Left ventricle myocardium inferior (tissue), 1 donor: ENCODE data around the gene LPIN3. TPM values are rescaled to one million over a fixed set of nuclear protein-coding genes. Genes with fewer than 3 reads are reported as not detected.

Experiments used
- DNase-seq: peaks from one replicate; pipeline ENCODE4 v3.0.0-alpha.2; 2020
- H3K27ac ChIP-seq: fragments of 200-600 bp; replicated peaks from 2 replicates; pipeline ENCODE4 v1.8.0; 2021
- H3K27me3 ChIP-seq: fragments of 200-600 bp; 2 replicates; pipeline ENCODE4 v1.8.0; 2021; ENCODE audit warnings: low read depth
- H3K36me3 ChIP-seq: fragments of 200-600 bp; 2 replicates; pipeline ENCODE4 v1.8.0; 2021
- H3K4me1 ChIP-seq: fragments of 200-600 bp; 2 replicates; pipeline ENCODE4 v1.8.0; 2021
- H3K4me3 ChIP-seq: fragments of 200-600 bp; 2 replicates; pipeline ENCODE4 v1.8.0; 2021; ENCODE audit warnings: mild to moderate bottlenecking, moderate library complexity
- H3K9me3 ChIP-seq: fragments of 200-600 bp; replicated peaks from 2 replicates; pipeline ENCODE4 v1.8.0; 2021
- CTCF ChIP-seq: fragments of 200-600 bp; IDR thresholded peaks from 2 replicates; pipeline ENCODE4 v1.8.0; 2021; ENCODE audit warnings: antibody characterized with exemption, mild to moderate bottlenecking, borderline replicate concordance
- intact Hi-C: fragments of 100-400 bp; cut with micrococcal nuclease; formaldehyde crosslinking; loops from one replicate; pipeline ENCODE4 v1.11.0; 2022
- total RNA-seq: library from RNA; stranded (reverse); fragmentation: NEBNext Ultra II Directional; extraction: Animal tissue kit (Norgen Biotek cat#: 25700); gene quantifications from one replicate; pipeline ENCODE4 v1.2.1, GENCODE V29; 2021
- donor health status: DM: no; HTN: yes; CAD: no; lungs with severe emphysema.

Gene LPIN3
- total RNA-seq, 1 donor from 2014 or later, result 19.9 TPM

GRCh38 chr20:41304002-41304401 is 36.6 kb upstream of the LPIN3 start:
- Histone ChIP-seq H3K27ac (no peak overlapping the region), H3K4me1 (peaks cover 53% of the 10 kb centered on the region), H3K27me3 (no peaks in the 10 kb centered on the region), H3K9me3 (no peaks in the 10 kb centered on the region), H3K36me3 (no peaks in the 10 kb centered on the region), H3K4me3 (no peak overlapping the region)
- no peak for TF ChIP-seq CTCF
- no peak for DNase-seq
- intact Hi-C loops, result no loop called here

- intact Hi-C loops, result no loop called here
- peaks cover 58% of the 10 kb centered on the region for H3K4me1 ChIP-seq
These were observed 36.1 kb upstream of the LPIN3 start for GRCh38 chr20:41304424-41305079.

GRCh38 chr20:41306061-41306727 is 34.4 kb upstream of the LPIN3 start:
- no peak overlapping the region for H3K4me3 ChIP-seq
- H3K4me1 ChIP-seq, result peaks cover 54% of the 10 kb centered on the region
- no peak overlapping the region for H3K27ac ChIP-seq
- no peak for TF ChIP-seq CTCF
- no peaks in the 10 kb centered on the region for H3K9me3 ChIP-seq
- intact Hi-C loops, result no loop called here
- no peak for DNase-seq
- H3K36me3 ChIP-seq, result no peaks in the 10 kb centered on the region
- H3K27me3 ChIP-seq, result no peaks in the 10 kb centered on the region

More at GRCh38 chr20:41304424-41305079, 36.1 kb upstream of the LPIN3 start:
- Histone ChIP-seq H3K9me3 (no peaks in the 10 kb centered on the region), H3K27ac (no peak overlapping the region), H3K36me3 (no peaks in the 10 kb centered on the region), H3K27me3 (no peaks in the 10 kb centered on the region), H3K4me3 (no peak overlapping the region)
- DNase-seq, result no peak
- TF ChIP-seq CTCF, result no peak

GRCh38 chr20:41307021-41307420 is 33.6 kb upstream of the LPIN3 start:
- H3K4me3 ChIP-seq, result no peak overlapping the region
- peaks cover 58% of the 10 kb centered on the region for H3K4me1 ChIP-seq

GRCh38 chr20:41308290-41308711 is 32.3 kb upstream of the LPIN3 start:
- no peak overlapping the region for H3K4me3 ChIP-seq
- H3K9me3 ChIP-seq, result no peaks in the 10 kb centered on the region
- no peaks in the 10 kb centered on the region for H3K27me3 ChIP-seq
- peaks cover 70% of the 10 kb centered on the region for H3K4me1 ChIP-seq
- peak overlapping the region; percentile 69 for H3K27ac ChIP-seq
- DNase-seq, result no peak
- intact Hi-C loops, result no loop called here
- no peaks in the 10 kb centered on the region for H3K36me3 ChIP-seq
- no peak for TF ChIP-seq CTCF

More at GRCh38 chr20:41307021-41307420, 33.6 kb upstream of the LPIN3 start:
- DNase-seq, result no peak
- no peak overlapping the region for H3K27ac ChIP-seq
- no peaks in the 10 kb centered on the region for H3K36me3 ChIP-seq
- intact Hi-C loops, result no loop called here
- no peaks in the 10 kb centered on the region for H3K9me3 ChIP-seq
- no peaks in the 10 kb centered on the region for H3K27me3 ChIP-seq
- TF ChIP-seq CTCF, result no peak
